Measurements from ENCODE around the gene VGLL4. TPM values are rescaled to one million over a fixed set of nuclear protein-coding genes. Genes with fewer than 3 reads are reported as not detected.

VGLL4 gene
- total RNA-seq, 4 donors from 2014 or later = 53.4 to 128 (median 58.2) TPM

GRCh38 chr3:11610044-11610671 lies 33.6 kb downstream of the VGLL4 start:
- H3K27ac ChIP-seq = peak overlapping the region in 1 of 4 donors; percentile 8
- 78 to 87% methylated on average over 4 to 8 of the region's 23 CpGs for WGBS, 2 donors (ENCODE audit: low coverage in 1 of 2)
- peaks cover 5 to 98% (median 22%) of the 10 kb centered on the region in 3 donors for H3K4me1 ChIP-seq
- TF ChIP-seq POLR2AphosphoS5 (IDR thresholded peaks at IDR 0.05) (no peak), EP300 (IDR thresholded peaks at IDR 0.05) (no peak)
- peak; percentile 23 for ATAC-seq
- H3K27me3 ChIP-seq = no peaks in the 10 kb centered on the region
- no peaks in the 10 kb centered on the region for H3K9me3 ChIP-seq
- H3K4me3 ChIP-seq = no peak overlapping the region
- no peaks in the 10 kb centered on the region for H3K36me3 ChIP-seq

DNA sequence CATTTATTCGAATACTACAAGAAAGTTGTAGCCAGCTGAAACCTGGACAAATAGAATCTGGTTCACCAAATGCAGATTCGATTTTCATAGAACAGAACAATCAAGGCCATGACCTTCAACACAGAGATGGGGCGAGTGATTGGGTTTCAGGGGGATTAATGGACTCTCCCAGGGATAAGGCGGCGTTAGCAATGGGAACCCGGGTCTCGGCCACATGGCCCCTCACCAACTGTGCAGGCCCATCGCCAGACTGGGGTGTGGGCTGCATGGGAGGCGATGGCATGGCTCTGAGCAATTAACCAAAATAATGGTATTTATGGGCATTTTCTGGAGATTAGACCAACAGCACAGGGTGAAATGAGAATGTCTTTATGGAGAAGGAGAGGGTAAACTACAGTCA lies 34.2 kb downstream of the VGLL4 start:
- no peak for ATAC-seq
- Histone ChIP-seq H3K27me3 (no peaks in the 10 kb centered on the region), H3K27ac (no peak overlapping the region), H3K36me3 (no peaks in the 10 kb centered on the region), H3K9me3 (no peaks in the 10 kb centered on the region), H3K4me1 (peaks cover 5 to 96% (median 24%) of the 10 kb centered on the region in 3 donors), H3K4me3 (no peak overlapping the region)
- TF ChIP-seq POLR2AphosphoS5 (IDR thresholded peaks at IDR 0.05) = no peak
- no peak for TF ChIP-seq CTCF (IDR thresholded peaks at IDR 0.05)
- WGBS, 2 donors (ENCODE audit: low coverage in 1 of 2) = 70 to 81% methylated on average over 2 to 8 of the region's 9 CpGs

GRCh38 chr3:11607816-11608215 lies 35.9 kb downstream of the VGLL4 start:
- TF ChIP-seq POLR2AphosphoS5 (IDR thresholded peaks at IDR 0.05) (no peak), CTCF (IDR thresholded peaks at IDR 0.05) (no peak), POLR2A (IDR thresholded peaks at IDR 0.05) (no peak), EP300 (IDR thresholded peaks at IDR 0.05) (no peak)
- no peaks in the 10 kb centered on the region for H3K27me3 ChIP-seq
- H3K4me3 ChIP-seq = no peak overlapping the region
- WGBS, 2 donors (ENCODE audit: low coverage in 1 of 2) = 20 to 29% methylated on average over 3 of the region's 3 CpGs
- no peak for ATAC-seq
- H3K27ac ChIP-seq = peak overlapping the region in 3 of 4 donors; percentile 1 to 35 (median 4)
- H3K36me3 ChIP-seq = no peaks in the 10 kb centered on the region
- H3K9me3 ChIP-seq = no peaks in the 10 kb centered on the region
- peaks cover 5 to 96% (median 26%) of the 10 kb centered on the region in 3 donors for H3K4me1 ChIP-seq

GRCh38 chr3:11606865-11607440 lies 36.8 kb downstream of the VGLL4 start:
- no peaks in the 10 kb centered on the region for H3K36me3 ChIP-seq
- no peaks in the 10 kb centered on the region for H3K27me3 ChIP-seq
- ATAC-seq = no peak
- WGBS, 2 donors (ENCODE audit: low coverage in 1 of 2) = 80% methylated on average over 5 of the region's 6 CpGs; no CpG with 5 or more reads in 1 of the 2 donors
- H3K4me3 ChIP-seq = no peak overlapping the region
- no peak for TF ChIP-seq POLR2A (IDR thresholded peaks at IDR 0.05)
- no peak for TF ChIP-seq CTCF (IDR thresholded peaks at IDR 0.05)
- TF ChIP-seq EP300 (IDR thresholded peaks at IDR 0.05) = no peak
- no peak for TF ChIP-seq POLR2AphosphoS5 (IDR thresholded peaks at IDR 0.05)
- peaks cover 12 to 96% (median 33%) of the 10 kb centered on the region in 3 donors for H3K4me1 ChIP-seq
- peak overlapping the region in 1 of 4 donors; percentile 12 for H3K27ac ChIP-seq
- no peaks in the 10 kb centered on the region for H3K9me3 ChIP-seq

DNA sequence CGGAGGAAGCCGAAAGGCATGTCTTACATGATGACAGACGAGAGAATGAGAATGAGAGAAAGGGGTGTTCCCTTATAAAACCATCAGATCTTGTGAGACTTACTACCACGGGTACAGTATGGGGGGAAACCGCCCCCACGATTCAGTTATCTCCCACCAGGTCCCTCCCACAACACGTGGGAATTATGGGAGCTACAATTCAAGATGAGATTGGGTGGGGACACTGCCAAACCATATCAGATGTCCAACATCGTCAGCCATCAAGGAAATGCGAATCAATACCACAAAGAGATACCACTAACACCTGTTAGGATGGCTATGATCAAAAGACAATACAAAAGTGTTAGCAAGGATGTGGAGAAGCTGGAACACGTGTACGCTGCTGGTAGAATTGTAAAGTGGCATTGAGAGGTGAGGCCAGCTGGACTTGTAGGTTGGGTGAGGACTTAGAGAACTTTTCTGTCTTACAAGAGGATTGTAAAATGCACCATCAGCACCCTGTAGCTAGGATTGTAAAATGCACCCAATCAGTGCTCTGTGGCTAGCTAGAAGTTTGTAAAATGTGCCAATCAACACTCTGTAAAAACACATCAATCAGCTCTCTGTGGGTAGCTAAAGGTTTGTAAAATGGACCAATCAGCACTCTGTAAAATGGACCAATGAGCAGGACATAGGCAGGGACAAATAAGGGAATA lies 37.5 kb downstream of the VGLL4 start:
- 68 to 70% methylated on average over 4 to 10 of the region's 11 CpGs for WGBS, 2 donors (ENCODE audit: low coverage in 1 of 2)
- Histone ChIP-seq H3K27ac (peak overlapping the region in 3 of 4 donors; percentile 11 to 89 (median 86)), H3K9me3 (no peaks in the 10 kb centered on the region), H3K36me3 (no peaks in the 10 kb centered on the region), H3K4me3 (no peak overlapping the region), H3K27me3 (no peaks in the 10 kb centered on the region), H3K4me1 (peaks cover 17 to 96% (median 38%) of the 10 kb centered on the region in 3 donors)
- TF ChIP-seq POLR2A (IDR thresholded peaks at IDR 0.05) (no peak), EP300 (IDR thresholded peaks at IDR 0.05) (no peak), POLR2AphosphoS5 (IDR thresholded peaks at IDR 0.05) (no peak), CTCF (IDR thresholded peaks at IDR 0.05) (no peak)
- ATAC-seq = no peak

Data from gastroesophageal sphincter (tissue), 4 donors.